Thoracic aorta (tissue), 2 donors: ENCODE data around the gene CBX6. TPM values are rescaled to one million over a fixed set of nuclear protein-coding genes. Genes with fewer than 3 reads are reported as not detected.

ENCODE experiments used
- ATAC-seq: fragments of 150-250 bp; one replicate; pipeline ENCODE4 v1.8.0; 2017; ENCODE audit warnings: low read depth; ENCODE audit not compliant: insufficient number of reproducible peaks, low FRiP score
- DNase-seq: peaks from one replicate; pipeline ENCODE4 v3.0.0-alpha.2; 2020; ENCODE audit warnings: low spot score
- H3K27ac ChIP-seq, 2 donors: fragments of 200-600 bp; sonication (generic); 1 replicate in 1 of 2; 2 replicates in 1 of 2; pipeline ENCODE4 v1.5.1; 2016; ENCODE audit warnings: mild to moderate bottlenecking in 2 of 2, moderate library complexity in 2 of 2
- H3K27me3 ChIP-seq: fragments of 200-600 bp; sonication (generic); replicated peaks from 2 replicates; pipeline ENCODE4 v1.6.0; 2016; ENCODE audit warnings: mild to moderate bottlenecking; ENCODE audit not compliant: insufficient read depth
- H3K36me3 ChIP-seq: fragments of 200-600 bp; sonication (generic); one replicate; pipeline ENCODE4 v1.5.1; 2016
- H3K4me1 ChIP-seq, 2 donors: fragments of 200-600 bp; sonication (generic); 1 replicate in 1 of 2; 2 replicates in 1 of 2; pipeline versions ENCODE4 v1.5.1 to v1.6.0; 2016; ENCODE audit warnings: low read depth in 2 of 2, mild to moderate bottlenecking in 1 of 2; ENCODE audit not compliant: control insufficient read depth in 1 of 2
- H3K4me3 ChIP-seq: fragments of 200-600 bp; sonication (generic); 2 replicates; pipeline ENCODE4 v1.5.1; 2016; ENCODE audit warnings: mild to moderate bottlenecking
- H3K9me3 ChIP-seq: fragments of 200-600 bp; sonication (generic); 2 replicates; pipeline ENCODE4 v1.5.1; 2016
- CTCF ChIP-seq: fragments of 200-600 bp; sonication (generic); IDR thresholded peaks from one replicate; pipeline ENCODE4 v1.5.1; 2019; ENCODE audit warnings: antibody characterized with exemption
- total RNA-seq, 2 donors: library from RNA; depleted of rRNA; stranded (reverse); fragments of >200 nt; gene quantifications; one replicate each; pipeline versions ENCODE4 v1.1.0 to v1.2.3, GENCODE V29; 2016

The CBX6 gene
- total RNA-seq, 2 donors from 2014 or later, result 80.1 to 111 TPM

GRCh38 chr22:38872831-38873248 lies 824 bp upstream of the CBX6 start:
- ATAC-seq (no peak), DNase-seq (no peak)
- peak overlapping the region; percentile 78 for H3K4me3 ChIP-seq
- H3K27me3 ChIP-seq, result no peaks in the 10 kb centered on the region
- TF ChIP-seq CTCF, result no peak
- peak overlapping the region; percentile 86 to 99 for H3K27ac ChIP-seq
- no peaks in the 10 kb centered on the region for H3K9me3 ChIP-seq
- H3K4me1 ChIP-seq, result peaks cover 16 to 45% of the 10 kb centered on the region in 2 donors
- no peaks in the 10 kb centered on the region for H3K36me3 ChIP-seq

- Histone ChIP-seq H3K27me3 (no peaks in the 10 kb centered on the region), H3K4me3 (peak overlapping the region; percentile 78), H3K27ac (peak overlapping the region; percentile 79 to 83), H3K4me1 (peaks cover 16 to 47% of the 10 kb centered on the region in 2 donors), H3K9me3 (no peaks in the 10 kb centered on the region), H3K36me3 (peaks cover 9% of the 10 kb centered on the region)
- no peak for TF ChIP-seq CTCF
- no peak for ATAC-seq
- no peak for DNase-seq
Observed at GRCh38 chr22:38871360-38872171, 450 bp downstream of the CBX6 start.

GRCh38 chr22:38870791-38871359 lies 1.1 kb downstream of the CBX6 start:
- Histone ChIP-seq H3K36me3 (peaks cover 16% of the 10 kb centered on the region), H3K4me1 (peaks cover 16 to 51% of the 10 kb centered on the region in 2 donors), H3K9me3 (no peaks in the 10 kb centered on the region), H3K27ac (peak overlapping the region; percentile 79 to 83), H3K4me3 (peak overlapping the region; percentile 78), H3K27me3 (no peaks in the 10 kb centered on the region)
- TF ChIP-seq CTCF, result no peak
- ATAC-seq, result no peak
- DNase-seq, result no peak

- DNase-seq, result peak; percentile 87
- peak; percentile 93 for TF ChIP-seq CTCF
- ATAC-seq, result no peak
- peak overlapping the region; percentile 78 for H3K4me3 ChIP-seq
- peaks cover 20 to 57% of the 10 kb centered on the region in 2 donors for H3K4me1 ChIP-seq
- H3K9me3 ChIP-seq, result no peaks in the 10 kb centered on the region
- H3K36me3 ChIP-seq, result peaks cover 21% of the 10 kb centered on the region
- H3K27me3 ChIP-seq, result no peaks in the 10 kb centered on the region
- peak overlapping the region in 1 of 2 donors; percentile 79 for H3K27ac ChIP-seq
Observed at GRCh38 chr22:38870312-38870741, 1.7 kb downstream of the CBX6 start.

- H3K27me3 ChIP-seq, result no peaks in the 10 kb centered on the region
- peaks cover 26 to 63% of the 10 kb centered on the region in 2 donors for H3K4me1 ChIP-seq
- H3K36me3 ChIP-seq, result peaks cover 22% of the 10 kb centered on the region
- DNase-seq (no peak), ATAC-seq (no peak)
- peak overlapping the region; percentile 78 for H3K4me3 ChIP-seq
- no peaks in the 10 kb centered on the region for H3K9me3 ChIP-seq
- no peak for TF ChIP-seq CTCF
- H3K27ac ChIP-seq, result no peak overlapping the region
Observed at GRCh38 chr22:38869663-38870062, 2.4 kb downstream of the CBX6 start.
